Measurements from ENCODE around the gene RBKS. TPM values are rescaled to one million over a fixed set of nuclear protein-coding genes. Genes with fewer than 3 reads are reported as not detected.
"Not testable (repeated sequence)": the region's sequence is repeated elsewhere in the genome, so short reads cannot be mapped to it uniquely, and the experiment has no call there.

RBKS gene
- total RNA-seq, 1 experiment from 2014 or later = 0.23 TPM

DNA sequence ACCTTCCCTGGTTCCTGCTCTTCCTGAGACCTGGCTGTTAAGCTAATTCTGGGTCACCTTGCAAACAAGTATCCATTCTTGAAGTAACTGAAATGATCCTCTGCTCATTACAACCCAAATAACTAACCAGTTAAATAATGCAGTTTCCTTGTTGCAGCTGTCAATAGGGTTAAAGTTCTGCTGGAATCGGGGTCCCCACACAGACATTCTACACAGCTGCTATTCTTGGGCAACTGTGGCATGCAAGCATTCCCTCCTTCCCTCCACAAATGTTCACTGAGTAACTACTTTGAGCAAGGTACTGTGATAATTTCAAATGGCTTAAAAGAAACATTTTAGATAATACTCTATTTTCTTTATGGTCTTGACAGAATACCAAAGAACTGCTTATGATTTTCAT is 17.1 kb downstream of the RBKS start:
- DNase-seq (ENCODE audit: low spot score) = no peak

DNA sequence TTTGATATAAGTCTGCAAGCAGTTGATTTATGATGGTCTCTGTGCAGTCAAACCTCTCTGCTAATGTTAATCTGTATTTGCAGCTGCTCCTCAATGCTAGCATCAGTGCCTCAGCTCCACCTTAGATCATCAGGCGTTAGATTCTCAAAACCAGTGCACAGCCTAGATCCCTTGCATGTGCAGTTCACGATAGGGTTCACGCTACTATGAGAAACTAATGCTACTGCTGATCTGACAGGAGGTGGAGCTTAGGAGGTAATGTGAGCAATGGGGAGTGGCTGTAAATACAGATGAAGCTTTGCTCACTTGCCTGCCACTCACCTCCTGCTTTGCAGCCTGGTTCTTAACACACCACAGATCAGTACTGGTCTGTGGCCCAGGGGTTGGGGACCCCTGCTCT is 18.4 kb downstream of the RBKS start:
- no peak for DNase-seq (ENCODE audit: low spot score)

DNA sequence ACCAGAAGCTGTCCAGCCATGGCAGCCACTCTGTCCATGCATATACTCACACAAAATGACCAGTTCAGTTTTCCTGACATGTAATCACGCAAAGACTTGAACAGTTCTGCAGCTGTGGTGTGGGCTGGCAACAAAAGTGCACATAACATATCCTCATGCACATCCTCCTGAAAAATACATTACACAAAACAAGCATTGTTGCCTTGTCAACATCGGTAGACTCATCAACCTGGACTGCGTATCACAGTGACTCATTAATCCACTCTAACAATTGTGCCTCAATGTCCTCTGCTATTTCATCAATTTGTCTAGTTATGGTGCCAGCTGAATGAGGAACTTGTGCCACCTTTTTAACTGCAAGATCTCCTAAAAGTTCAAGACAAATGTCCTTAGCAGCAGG is 19.5 kb downstream of the RBKS start:
- no peak for DNase-seq (ENCODE audit: low spot score)

DNA sequence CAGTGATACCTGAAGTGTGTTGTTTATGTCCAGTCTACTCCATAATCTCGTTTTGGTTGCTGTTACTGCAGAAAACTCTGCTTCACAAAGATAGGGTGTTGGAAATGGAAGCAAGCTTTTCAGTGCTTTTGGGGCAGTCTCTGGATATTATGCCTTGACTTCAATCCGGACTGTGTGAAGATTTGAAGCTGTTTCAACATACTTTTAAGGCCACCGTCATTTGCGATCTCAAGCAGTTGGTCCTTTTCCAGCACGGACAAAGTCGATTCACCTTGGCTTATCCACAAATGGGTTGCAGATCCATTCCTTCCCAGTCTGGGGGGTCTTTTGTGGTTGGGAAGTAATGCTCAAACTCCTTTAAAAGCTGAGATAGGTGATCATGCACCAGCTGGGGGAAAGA is 20.4 kb downstream of the RBKS start:
- no peak for DNase-seq (ENCODE audit: low spot score)

DNA sequence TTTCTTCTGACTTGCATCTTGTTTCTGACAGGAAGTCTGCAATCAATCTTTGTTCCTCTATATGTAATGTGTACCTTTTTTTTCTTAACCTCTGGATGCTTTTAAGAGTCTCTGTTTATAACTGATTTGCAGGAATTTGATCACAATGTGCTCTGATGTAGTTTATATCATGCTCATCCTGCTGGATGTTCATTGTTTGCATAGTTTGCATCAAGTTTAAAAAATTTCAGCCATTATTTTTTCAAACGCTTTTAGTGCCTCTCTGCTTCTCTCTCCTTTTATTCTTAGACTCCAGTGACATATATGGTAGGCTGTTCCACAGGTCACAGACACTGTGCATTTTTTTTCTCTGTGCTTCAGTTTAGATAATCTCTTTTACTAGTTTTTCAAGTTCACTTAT is 23.9 kb downstream of the RBKS start:
- DNase-seq (ENCODE audit: low spot score) = no peak

DNA sequence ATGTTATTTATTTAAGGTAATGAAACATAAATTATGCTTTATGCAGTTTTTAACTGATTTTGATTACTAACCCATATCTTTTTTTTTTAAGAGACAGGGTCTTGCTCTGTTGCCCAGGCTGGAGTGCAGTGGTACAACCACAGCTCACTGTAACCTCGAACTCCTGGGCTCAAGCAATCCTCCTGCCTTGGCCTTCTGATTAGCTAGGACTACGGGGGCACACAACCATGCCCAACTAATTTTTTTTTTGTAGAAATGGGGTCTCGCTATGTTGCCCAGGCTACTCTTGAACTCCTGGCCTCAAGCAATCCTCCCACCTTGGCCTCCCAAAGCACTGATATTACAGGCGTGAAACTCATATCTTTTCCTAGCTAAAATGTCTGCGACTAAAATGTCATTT is 26.2 kb downstream of the RBKS start:
- not testable (repeated sequence) for DNase-seq (ENCODE audit: low spot score)

DNA sequence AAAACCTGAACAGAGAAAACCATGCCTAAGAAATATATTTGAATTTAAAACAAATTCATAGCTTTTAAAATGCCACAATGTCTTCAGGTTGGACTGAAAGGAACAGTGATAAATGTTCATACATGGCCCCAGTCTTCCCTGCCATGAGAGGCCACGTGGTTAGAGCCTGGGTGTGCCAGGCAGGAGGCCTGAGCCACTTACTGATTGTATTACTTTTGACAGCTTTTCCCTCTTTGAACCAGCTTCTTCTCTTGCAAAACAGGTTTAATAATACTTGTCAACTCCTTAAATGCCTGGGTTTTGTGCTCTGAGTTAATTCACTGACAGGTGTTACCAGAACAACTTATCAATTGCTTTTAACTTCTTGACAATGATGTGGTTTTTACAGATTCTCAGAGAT is 27.0 kb downstream of the RBKS start:
- DNase-seq (ENCODE audit: low spot score) = no peak

DNA sequence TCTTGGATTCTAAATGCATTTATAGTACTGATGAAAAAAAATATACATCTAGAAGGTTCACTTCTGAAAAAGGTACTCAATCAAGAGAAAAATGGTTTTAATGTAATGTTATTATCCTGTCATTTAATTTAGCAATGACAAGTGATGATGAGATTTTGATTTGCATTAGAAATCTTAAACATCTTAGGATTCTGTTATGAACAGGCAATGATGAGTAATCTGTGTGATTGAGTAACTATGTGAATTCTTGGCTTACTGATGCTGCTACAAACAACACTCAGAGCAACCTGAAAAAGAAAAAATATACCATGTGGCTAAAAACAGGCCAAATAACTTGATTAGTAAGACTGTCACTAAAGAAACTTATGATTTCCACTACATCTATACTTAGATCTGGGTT is 30.1 kb downstream of the RBKS start:
- DNase-seq (ENCODE audit: low spot score) = no peak

DNA sequence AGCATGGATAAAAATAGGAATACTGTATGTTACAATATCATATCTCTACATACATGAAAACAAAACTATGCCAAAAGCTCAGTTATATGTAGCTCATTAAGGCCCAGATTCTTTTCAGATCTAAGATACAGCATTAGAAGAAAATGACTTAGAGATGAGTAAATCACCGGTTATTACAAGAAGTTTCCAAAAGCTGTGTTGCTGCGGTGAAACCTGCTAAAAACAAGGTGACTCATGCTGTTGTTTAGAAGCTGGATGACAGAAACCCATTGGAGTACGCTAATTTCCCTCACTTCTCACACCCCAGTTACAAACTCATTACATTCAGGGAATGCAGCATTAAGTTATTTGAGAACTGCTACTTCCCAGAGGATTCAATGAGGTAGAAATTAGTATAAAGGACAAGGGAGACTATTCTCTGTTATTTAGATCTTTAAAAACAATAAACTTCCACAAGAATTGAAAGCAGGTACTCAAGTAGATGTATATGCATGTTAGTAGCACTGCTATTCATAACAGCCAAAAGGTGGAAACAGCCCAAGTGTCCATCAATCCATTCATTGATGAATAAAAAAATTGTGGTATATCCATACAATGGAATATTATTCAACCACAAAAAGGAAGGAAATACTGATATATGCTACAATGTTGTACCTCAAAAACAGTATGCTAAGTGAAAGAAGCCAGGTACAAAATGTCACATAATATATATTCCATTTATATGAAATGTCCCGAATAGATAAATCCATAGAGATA is 32.6 kb downstream of the RBKS start:
- DNase-seq (ENCODE audit: low spot score) = no peak

DNA sequence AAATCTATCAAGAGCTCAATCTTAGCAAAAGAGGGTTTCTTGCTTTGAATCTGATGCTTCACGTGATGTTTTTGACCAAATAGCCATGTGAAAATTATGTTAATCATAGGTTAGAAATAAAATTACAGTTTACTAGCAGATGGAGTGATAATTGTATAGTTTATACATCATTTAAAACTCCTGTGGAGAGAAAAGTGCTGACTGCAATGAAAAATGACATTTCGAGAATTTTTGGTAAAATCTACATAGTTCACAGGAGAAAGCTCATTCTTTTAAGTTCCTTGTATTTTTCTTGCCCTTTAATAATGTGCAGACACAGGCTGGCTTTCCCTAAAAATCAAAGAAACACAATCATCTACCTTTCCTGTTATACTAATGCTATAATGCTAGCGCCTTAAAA is 33.2 kb downstream of the RBKS start:
- no peak for DNase-seq (ENCODE audit: low spot score)

DNA sequence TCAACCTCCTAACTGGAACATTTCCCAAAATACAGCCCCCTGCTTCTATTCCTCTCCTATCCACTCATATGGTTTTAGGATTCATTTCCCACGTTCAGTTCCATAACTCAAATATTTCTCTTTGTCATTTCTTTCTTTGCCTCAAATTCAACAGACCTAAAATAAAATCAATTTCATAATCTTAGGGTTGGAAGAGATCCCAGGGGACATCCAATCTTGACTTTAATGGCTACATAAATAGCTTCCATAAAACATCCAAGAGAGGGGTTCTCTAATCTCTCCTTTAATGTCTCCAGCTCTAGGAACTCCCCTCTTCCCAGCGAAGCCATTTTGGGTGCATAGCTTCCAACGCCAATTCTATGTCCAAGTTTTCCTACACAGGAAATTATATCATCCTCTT is 33.8 kb downstream of the RBKS start:
- DNase-seq (ENCODE audit: low spot score) = no peak

DNA sequence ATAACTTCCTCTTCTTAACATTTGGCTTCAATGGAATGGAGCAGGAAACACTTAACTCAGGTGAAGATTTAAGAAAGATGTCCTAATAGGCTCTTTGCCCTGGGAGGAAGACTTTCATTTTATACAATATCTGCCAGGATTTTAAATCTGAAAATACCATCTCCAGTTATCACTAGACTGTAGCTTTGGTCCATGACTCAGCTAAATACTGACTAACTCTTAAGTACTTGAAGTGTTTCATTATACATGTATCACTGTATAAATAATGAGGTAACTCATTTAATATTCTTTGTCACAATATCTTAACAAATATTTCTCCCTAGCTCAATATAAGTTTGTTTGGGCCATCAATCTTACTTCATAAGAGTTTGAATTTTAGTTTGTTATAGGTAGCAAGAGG is 34.7 kb downstream of the RBKS start:
- DNase-seq (ENCODE audit: low spot score) = no peak

DNA sequence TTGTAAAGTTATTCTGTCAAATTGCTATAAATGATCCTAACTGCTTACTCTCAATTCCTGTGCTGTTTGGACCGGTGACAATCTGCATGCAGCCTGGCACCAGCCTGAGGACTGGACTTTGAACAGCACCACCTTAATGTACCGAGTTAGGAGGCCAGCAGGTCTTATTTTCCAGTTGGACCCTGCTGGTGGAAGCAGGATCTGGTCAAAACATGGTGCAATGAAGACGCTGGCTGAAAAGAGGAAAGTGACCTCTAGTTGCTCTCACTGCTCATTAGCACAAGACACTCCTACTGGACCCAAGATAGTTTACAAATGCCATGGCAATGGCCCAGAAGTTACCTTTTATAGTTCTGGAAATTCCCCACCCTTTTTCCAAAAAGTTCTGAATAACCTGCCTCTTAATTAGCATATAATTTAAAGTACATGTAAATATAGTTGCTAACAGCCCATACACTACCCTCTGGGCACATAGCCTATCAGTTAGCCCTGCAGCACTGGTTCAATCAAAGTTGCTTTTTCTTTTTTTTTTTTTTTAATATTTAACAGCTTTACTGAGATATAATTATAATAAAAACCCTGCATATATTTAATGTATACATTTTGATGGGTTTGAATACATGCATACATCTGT is 35.8 kb downstream of the RBKS start:
- DNase-seq (ENCODE audit: low spot score) = no peak

DNA sequence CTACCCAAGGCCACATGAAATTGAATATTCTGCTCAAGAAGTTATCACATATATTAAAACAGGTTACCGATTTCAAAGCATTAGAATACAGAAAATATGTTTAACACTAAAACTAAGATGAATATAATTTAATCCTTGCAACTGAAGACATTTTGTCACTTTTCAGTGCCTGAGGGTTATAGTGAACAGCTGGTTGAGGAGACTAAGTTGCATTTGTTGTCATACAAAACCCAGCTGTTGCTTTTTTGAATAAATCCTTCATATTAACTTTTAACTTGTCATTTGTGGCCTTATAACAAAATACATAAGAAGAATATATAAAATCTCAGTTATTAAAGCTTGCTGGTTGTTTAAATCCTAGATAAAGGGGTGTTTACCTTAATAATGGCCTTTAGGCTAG is 37.5 kb downstream of the RBKS start:
- no peak for DNase-seq (ENCODE audit: low spot score)

DNA sequence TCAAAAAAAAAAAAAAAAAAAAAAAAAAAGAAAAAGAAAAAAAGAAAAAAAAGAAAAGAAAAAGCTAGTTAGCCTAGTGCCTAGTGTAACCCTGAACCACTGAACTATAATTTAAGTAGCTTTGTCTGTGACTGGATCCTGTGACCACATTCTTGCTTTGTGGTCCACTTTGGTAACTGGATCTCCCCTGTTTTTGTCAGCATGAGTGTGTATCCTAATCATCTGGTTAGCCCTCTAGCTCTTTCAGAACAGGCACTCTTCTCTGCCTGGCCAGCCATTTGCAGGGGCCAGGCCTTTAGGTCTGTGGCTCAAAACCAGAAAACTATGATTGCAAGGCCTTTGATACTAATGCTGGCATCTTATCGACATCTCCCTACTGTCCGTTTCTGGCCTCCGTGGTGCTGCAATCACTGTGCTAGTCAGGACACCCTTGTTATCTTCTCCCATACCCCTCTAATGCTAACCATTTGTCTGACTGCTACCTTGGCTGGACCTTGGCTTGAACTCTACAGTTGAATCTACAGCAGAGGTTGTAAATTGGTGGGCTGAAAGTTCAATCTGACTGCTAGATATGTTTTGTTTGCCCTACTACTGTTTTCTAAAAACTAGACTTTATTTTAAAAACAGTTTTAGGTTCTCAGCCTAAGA is 40.5 kb downstream of the RBKS start:
- peak; percentile 35 for DNase-seq (ENCODE audit: low spot score)

DNA sequence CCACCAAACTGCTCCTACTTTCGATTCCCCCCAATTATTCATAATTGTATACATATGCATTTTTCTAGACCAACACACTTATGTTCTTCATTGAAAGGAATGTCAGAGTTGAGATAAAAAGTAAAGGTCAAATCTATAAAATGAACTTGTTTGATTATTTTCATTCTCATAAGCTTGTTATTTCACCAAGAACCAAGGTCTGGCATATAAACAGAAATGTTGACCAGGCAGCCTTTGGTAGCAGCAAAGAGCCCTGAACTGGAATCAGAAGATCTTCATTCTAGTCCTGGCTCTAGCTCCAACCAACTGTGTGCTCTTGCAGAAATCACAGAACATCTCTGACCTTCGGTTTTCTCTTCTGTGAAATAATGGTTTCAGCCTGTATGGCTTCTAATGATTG is 42.9 kb downstream of the RBKS start:
- no peak for DNase-seq (ENCODE audit: low spot score)

DNA sequence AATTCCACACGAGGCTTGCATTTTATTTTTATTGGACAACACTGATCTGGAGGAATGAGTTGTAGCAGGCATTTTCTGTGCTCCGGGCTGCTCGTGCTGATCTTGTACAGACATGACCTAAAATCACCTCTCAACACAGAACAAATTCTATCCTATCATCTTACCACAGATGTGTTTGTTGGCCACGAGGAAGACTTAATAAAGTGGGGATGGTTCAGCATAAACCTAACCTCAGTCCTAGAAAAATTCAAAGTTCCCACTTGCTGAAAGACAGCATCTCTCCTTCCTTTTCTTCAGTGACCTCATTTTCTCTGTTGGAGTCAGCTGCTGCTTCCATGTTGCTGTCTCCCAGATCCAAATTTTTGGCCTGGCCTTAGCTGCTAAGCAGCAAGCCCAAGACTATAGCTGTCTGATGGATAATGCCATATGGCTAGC is 45.3 kb downstream of the RBKS start:
- no peak for DNase-seq (ENCODE audit: low spot score)

DNA sequence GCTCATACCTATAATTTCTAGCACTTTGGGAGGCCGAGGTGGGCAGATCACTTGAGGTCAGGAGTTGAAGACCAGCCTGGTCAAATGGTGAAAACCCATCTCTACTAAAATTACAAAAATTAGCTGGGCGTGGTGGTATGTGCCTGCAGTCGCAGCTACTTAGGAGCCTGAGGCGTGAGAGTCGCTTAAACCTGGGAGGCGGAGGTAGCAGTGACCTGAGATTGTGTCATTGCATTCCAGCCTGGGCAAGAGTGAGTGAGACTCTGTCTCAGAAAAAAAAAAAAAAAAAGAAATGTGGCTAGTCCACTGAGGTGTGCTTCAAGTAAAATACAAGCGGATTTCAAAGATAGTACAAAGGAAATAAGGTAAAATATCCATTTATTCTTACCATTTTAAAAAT is 46.2 kb downstream of the RBKS start:
- no peak for DNase-seq (ENCODE audit: low spot score)

DNA sequence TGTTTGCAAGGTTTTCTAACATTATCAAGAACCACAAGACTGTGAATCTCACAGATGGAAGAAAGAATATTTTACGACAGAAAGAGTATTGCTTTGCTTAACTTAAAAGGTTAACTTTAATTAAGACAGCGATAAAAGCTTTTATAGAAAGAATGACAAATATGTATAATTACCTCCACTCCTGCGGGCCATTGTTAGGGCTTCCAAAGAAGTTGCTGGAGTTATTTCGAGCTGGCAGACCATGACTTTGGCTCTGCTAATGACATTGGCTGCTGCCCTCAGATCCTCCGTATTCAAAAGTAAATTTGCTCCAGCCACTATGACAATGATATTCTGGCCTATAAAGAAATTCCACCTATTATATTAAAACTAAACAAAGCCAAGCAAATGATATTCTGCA is 47.3 kb downstream of the RBKS start:
- DNase-seq (ENCODE audit: low spot score) = no peak

DNA sequence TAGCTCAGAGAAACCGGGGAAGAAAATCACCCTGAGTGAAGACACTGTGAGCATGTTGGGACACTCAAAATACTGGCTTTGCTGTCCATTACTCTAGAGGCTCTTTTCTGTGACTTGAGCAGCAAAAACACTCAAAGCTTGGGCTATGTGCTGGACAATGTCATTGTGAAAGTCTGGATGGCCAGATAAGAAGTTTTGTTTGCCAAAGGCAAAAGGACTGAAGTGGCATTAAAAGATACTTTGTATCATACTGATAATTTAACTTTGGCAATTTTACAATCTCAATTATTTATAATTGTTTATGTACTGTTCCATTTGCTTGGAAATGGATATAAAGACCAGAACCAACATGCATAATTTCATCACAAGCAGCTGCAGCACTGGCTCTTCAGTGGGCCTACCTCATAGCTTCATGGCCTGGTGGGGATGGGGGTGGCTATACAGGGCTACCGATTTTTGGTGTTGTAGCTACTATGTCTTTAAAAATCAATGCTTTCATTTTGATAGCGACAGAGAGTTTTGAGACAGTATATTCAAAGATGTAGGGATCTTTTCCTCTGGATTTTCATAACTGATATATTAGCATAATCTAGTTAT is 51.1 kb downstream of the RBKS start:
- DNase-seq (ENCODE audit: low spot score) = no peak

DNA sequence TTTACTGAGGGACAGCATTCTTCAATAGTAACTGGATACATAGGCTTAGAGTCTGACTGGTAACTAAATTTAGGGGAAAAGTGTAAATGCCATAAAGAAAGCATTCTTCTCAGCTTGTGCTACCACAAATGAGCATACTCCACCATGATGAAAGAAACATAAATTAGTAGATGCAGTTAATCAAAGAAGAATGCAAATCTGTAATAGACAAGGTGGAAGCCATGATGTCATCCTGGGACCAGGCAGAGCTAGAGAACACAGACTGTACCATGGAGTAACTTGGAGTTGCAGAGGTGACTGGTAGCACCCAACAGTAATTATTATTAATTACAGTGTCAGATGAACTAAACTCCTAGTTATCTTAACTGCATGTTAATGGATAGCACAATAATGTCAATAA is 51.7 kb downstream of the RBKS start:
- no peak for DNase-seq (ENCODE audit: low spot score)

DNA sequence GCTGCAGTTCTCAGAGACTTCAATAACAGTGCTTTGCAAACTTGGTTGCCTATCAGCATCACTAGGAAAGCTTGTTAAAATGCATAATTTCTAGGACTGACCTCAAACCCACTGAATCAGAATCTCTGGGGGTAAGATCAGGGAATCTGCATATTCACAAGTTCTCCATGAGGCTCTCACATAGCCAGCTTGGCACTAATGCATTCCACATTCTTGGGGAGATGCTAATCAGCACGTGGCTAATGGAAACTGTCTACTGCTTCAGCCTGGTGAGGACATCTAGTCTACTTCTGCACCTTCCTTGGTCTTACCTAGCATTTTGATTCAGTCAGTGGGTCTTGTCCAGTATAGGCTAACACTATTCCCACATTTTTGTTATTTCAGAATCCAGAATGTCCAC is 56.3 kb downstream of the RBKS start:
- DNase-seq (ENCODE audit: low spot score) = no peak

DNA sequence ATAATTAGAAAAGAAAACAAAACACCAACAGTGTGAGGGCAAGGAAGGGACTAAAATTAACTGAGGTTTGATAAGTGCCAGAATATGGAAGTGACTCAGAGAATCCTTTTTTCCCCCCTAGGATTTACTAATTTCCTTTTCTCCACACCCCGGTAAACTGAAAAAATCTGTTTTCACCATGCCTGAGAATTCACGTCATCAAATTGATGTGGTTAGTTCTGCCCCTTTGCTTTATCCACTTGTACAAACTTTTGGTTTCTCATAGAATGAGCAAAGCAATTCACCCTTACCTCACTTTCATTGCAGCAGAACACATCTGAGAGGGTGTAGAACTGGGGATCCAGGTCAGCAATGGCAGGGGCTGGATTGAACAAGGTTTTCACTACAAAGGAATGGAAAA is 57.8 kb downstream of the RBKS start:
- peak; percentile 38 for DNase-seq (ENCODE audit: low spot score)
